K562 (cell line): ENCODE results near the gene ENTPD3. TPM values are rescaled to one million over a fixed set of nuclear protein-coding genes. Genes with fewer than 3 reads are reported as not detected.

Experiments used
- ATAC-seq: fragments of 200-7000 bp; cut with Tn5 transposase; 3 replicates; pipeline ENCODE4 v1.9.1; 2020; ENCODE audit warnings: moderate library complexity
- BruUV-seq: library from RNA; stranded (reverse); fragments of 400-500 nt; replicated peaks from 2 replicates; lab custom pipeline; 2021; lab: Mats Ljungman, UMichigan
- CTCF ChIA-PET: fragments of 300-600 bp; formaldehyde crosslinking; extraction: SDS; loops from one replicate; lab custom pipeline; 2021; ENCODE audit warnings: low intra/inter-chr PET ratio; lab: Yijun Ruan, JAX
- POLR2A ChIA-PET: fragments of 300-600, 350-650 bp; sonication (Branson Sonifier 250); formaldehyde crosslinking; extraction: SDS; loops from one replicate; lab custom pipeline; 2021; ENCODE audit warnings: antibody characterized with exemption, inconsistent platforms; lab: Yijun Ruan, JAX
- DNase-seq, 4 experiments: peaks; one replicate each; pipeline versions ENCODE4 v3.0.0 to v3.0.0-alpha.2; 2011 to 2018; ENCODE audit warnings: low spot score in 3 of 4, mixed read lengths in 3 of 4; ENCODE audit errors: extremely low read depth in 1 of 4
- FAIRE-seq: peaks from 2 replicates; lab custom pipeline; 2011; peaks lifted over from hg19 to GRCh38; lab: Jason Lieb, UNC
- H2AFZ ChIP-seq: 2 replicates; pipeline ENCODE4 v1.6.0; 2011; ENCODE audit warnings: low read depth, low read length, control low read depth, inconsistent platforms
- H3K27ac ChIP-seq: fragments of 200-600 bp; 3 replicates; pipeline ENCODE4 v1.8.0; 2011; ENCODE audit warnings: low read depth, mild to moderate bottlenecking, control low read depth, inconsistent platforms, low read length, moderate library complexity, mixed read lengths; ENCODE audit errors: extremely low read depth
- H3K27me3 ChIP-seq, 2 experiments: fragments of 300-600 bp in 1 of 2; 2 replicates in 1 of 2; 3 replicates in 1 of 2; pipeline versions ENCODE4 v1.6.0 to v1.8.0; 2011; ENCODE audit warnings: inconsistent platforms in 2 of 2, low read length in 2 of 2, mild to moderate bottlenecking in 1 of 2, mixed read lengths in 1 of 2, moderate library complexity in 1 of 2; ENCODE audit not compliant: control insufficient read depth in 2 of 2, insufficient read depth in 2 of 2
- H3K36me3 ChIP-seq: fragments of 300-600 bp; 3 replicates; pipeline ENCODE4 v1.8.0; 2011; ENCODE audit warnings: mild to moderate bottlenecking, low read length, inconsistent platforms; ENCODE audit not compliant: control insufficient read depth, insufficient read depth
- H3K4me1 ChIP-seq, 2 experiments: fragments of 200-600 bp in 1 of 2; replicated peaks in 1 of 2; 2 replicates in 1 of 2; 3 replicates in 1 of 2; pipeline versions ENCODE4 v1.5.1 to v1.8.0; 2011; ENCODE audit warnings: inconsistent platforms in 2 of 2, low read length in 2 of 2, mild to moderate bottlenecking in 1 of 2, mixed read lengths in 1 of 2, moderate library complexity in 1 of 2; ENCODE audit not compliant: control insufficient read depth in 2 of 2, insufficient read depth in 2 of 2
- H3K4me2 ChIP-seq: 2 replicates; pipeline ENCODE4 v1.6.1; 2011; ENCODE audit warnings: low read length, control low read depth, inconsistent platforms, mixed read lengths; ENCODE audit not compliant: insufficient read depth
- H3K4me3 ChIP-seq: fragments of 200-600 bp; sonication (generic), shearing (Covaris generic); 2 replicates; pipeline ENCODE4 v1.5.1; 2016; ENCODE audit warnings: control low read depth, inconsistent platforms
- H3K79me2 ChIP-seq: fragments of 200-600 bp; 3 replicates; pipeline ENCODE4 v1.8.0; 2011; ENCODE audit warnings: low read length, inconsistent platforms; ENCODE audit not compliant: control insufficient read depth, insufficient read depth
- H3K9ac ChIP-seq, 2 experiments: 2 replicates each; pipeline versions ENCODE4 v1.6.0 to v1.6.1; 2011; ENCODE audit warnings: low read depth in 2 of 2, low read length in 2 of 2, control low read depth in 1 of 2, inconsistent platforms in 1 of 2, mild to moderate bottlenecking in 1 of 2, mixed read lengths in 1 of 2; ENCODE audit not compliant: insufficient read depth in 1 of 2
- H3K9me1 ChIP-seq: one replicate; pipeline ENCODE4 v1.6.0; 2011; ENCODE audit warnings: inconsistent platforms, mild to moderate bottlenecking, low read length, moderate library complexity; ENCODE audit not compliant: control insufficient read depth, insufficient read depth
- H3K9me3 ChIP-seq: replicated peaks from 2 replicates; pipeline ENCODE4 v1.5.1; 2011; ENCODE audit warnings: low read depth, low read length, inconsistent platforms; ENCODE audit not compliant: control insufficient read depth, insufficient read depth
- H4K20me1 ChIP-seq: replicated peaks from 2 replicates; pipeline ENCODE4 v1.6.1; 2011; ENCODE audit warnings: low read length, inconsistent platforms, mixed read lengths; ENCODE audit not compliant: control insufficient read depth, insufficient read depth
- BCL6 ChIP-seq: fragments of 250-450 bp; sonication (Bioruptor Pico); IDR thresholded peaks from 2 replicates; pipeline ENCODE4 v1.4.0; 2020
- CBFA2T2 ChIP-seq: fragments of 450-650 bp; conservative IDR thresholded peaks from 2 replicates; pipeline ENCODE4 v1.6.1; 2017; ENCODE audit warnings: mild to moderate bottlenecking
- CBFA2T3 ChIP-seq: fragments of 450-650 bp; IDR thresholded peaks from 2 replicates; pipeline ENCODE4 v1.6.1; 2017
- FOXA3 ChIP-seq, 2 experiments: fragments of 450-650 bp in 1 of 2; sonication (generic) in 1 of 2; formaldehyde crosslinking; IDR thresholded peaks in 1 of 2; conservative IDR thresholded peaks in 1 of 2; 2 replicates each; pipeline versions ENCODE4 v1.4.0 to v1.8.0; 2020 to 2022; ENCODE audit warnings: mild to moderate bottlenecking in 2 of 2, missing genetic modification reagents in 1 of 2
- GATA2 ChIP-seq: sonication (generic); formaldehyde crosslinking; IDR thresholded peaks from 2 replicates; pipeline ENCODE4 v1.4.0; 2020; ENCODE audit warnings: mild to moderate bottlenecking, missing genetic modification reagents
- HDGF ChIP-seq: fragments of 450-650 bp; IDR thresholded peaks from 2 replicates; pipeline ENCODE4 v1.6.1; 2016
- HOXB6 ChIP-seq: fragments of 250-450 bp; sonication (Bioruptor Pico); IDR thresholded peaks from 2 replicates; pipeline ENCODE4 v1.5.1; 2022; ENCODE audit warnings: mild to moderate bottlenecking, borderline replicate concordance
- KAT2B ChIP-seq: IDR thresholded peaks from one replicate; pipeline ENCODE4 v1.6.1; 2012; ENCODE audit warnings: low read depth, mild to moderate bottlenecking, control low read depth, inconsistent platforms, low read length, moderate library complexity
- MYC ChIP-seq, 2 experiments: fragments of 250-450 bp in 1 of 2; sonication (Bioruptor Pico) in 1 of 2; IDR thresholded peaks; 2 replicates each; pipeline versions ENCODE4 v1.5.1 to v1.6.1; 2012 to 2021; ENCODE audit warnings: low read depth in 2 of 2, borderline replicate concordance in 1 of 2, improper control_type of control experiment in 1 of 2, low read length in 1 of 2, mild to moderate bottlenecking in 1 of 2, moderate library complexity in 1 of 2
- NEUROD1 ChIP-seq: fragments of 150-350 bp; IDR thresholded peaks from 2 replicates; pipeline ENCODE4 v1.6.1; 2014; ENCODE audit warnings: borderline replicate concordance, low read length, low read depth; ENCODE audit not compliant: partially characterized antibody
- TAF7 ChIP-seq: fragments of 450-650 bp; IDR thresholded peaks from 2 replicates; pipeline ENCODE4 v1.6.1; 2016; ENCODE audit warnings: missing genetic modification characterization, missing compliant biosample characterization
- WHSC1 ChIP-seq: IDR thresholded peaks from one replicate; pipeline ENCODE4 v1.6.1; 2012; ENCODE audit warnings: low read length, control low read depth, inconsistent platforms
- ZBTB5 ChIP-seq: fragments of 450-650 bp; IDR thresholded peaks from 2 replicates; pipeline ENCODE4 v1.6.1; 2017; ENCODE audit warnings: antibody characterized with exemption
- ZNF143 ChIP-seq: sonication (generic); formaldehyde crosslinking; IDR thresholded peaks from 2 replicates; pipeline ENCODE4 v1.9.0; 2022; ENCODE audit warnings: mild to moderate bottlenecking, missing genetic modification reagents
- ZNF511 ChIP-seq: sonication (generic); formaldehyde crosslinking; IDR thresholded peaks from 2 replicates; pipeline ENCODE4 v1.8.0; 2022; ENCODE audit warnings: mild to moderate bottlenecking, missing genetic modification reagents
- ZNF77 ChIP-seq: fragments of 250-450 bp; sonication (Bioruptor Pico); IDR thresholded peaks from 2 replicates; pipeline ENCODE4 v1.5.0; 2020
- WGBS: fragments of 100-300 bp; shearing (Covaris generic); methylation state at CpG from one replicate; pipeline ENCODE4 v1.1.6; 2016; ENCODE audit warnings: low coverage, mixed read lengths; ENCODE audit not compliant: insufficient coverage; ENCODE audit errors: missing lambda C conversion rate; 5-methylcytosine and 5-hydroxymethylcytosine counted together
- in situ Hi-C: fragments of 300-500 bp; cut with MboI; formaldehyde crosslinking; loops from 4 replicates; pipeline ENCODE4 v1.15.0; 2018; ENCODE audit warnings: inconsistent platforms, mixed read lengths
- intact Hi-C: fragments of 100-400 bp; cut with micrococcal nuclease; formaldehyde crosslinking; loops from 2 replicates; pipeline ENCODE4 v1.14.2; 2022
- polyA plus RNA-seq, 8 experiments: library from polyadenylated mRNA; depleted of rRNA in 4 of 8; stranded (reverse) in 5 of 8; unstranded in 3 of 8; fragments of >200 nt; fragmentation: Nextera tagmentation in 2 of 8; fragmentation: Illumina TruSeq in 1 of 8; extraction: Ambion mirVana in 2 of 8; extraction: Trizol in 1 of 8; gene quantifications; 2 replicates each; pipeline versions ENCODE4 v1.2.1 to v1.2.3, GENCODE V29; 2011 to 2014; ENCODE audit warnings: inconsistent platforms in 1 of 8, missing spikeins in 1 of 8
- total RNA-seq, 7 experiments: library from RNA; depleted of rRNA in 6 of 7; stranded (reverse); fragments of >200 nt in 6 of 7; fragmentation: Illumina TruSeq in 2 of 7; extraction: Trizol in 2 of 7; gene quantifications; 2 replicates each; pipeline versions ENCODE4 v1.2.1 to v1.2.3, GENCODE V29; 2011 to 2021; ENCODE audit warnings: low replicate concordance in 1 of 7
- TF ChIP-seq, protein P1 (sequence below), 2 experiments: IDR thresholded peaks in 1 of 2; conservative IDR thresholded peaks in 1 of 2; 2 replicates each; pipeline ENCODE4 v1.6.1; 2016; ENCODE audit warnings: low read depth in 2 of 2, mild to moderate bottlenecking in 1 of 2, missing compliant biosample characterization in 1 of 2, missing genetic modification characterization in 1 of 2, moderate library complexity in 1 of 2

ENTPD3 gene
- total and polyA plus RNA-seq, 9 of the 15 experiments (the other 6 are each of a cell fraction or from before 2014, with no cell fraction given): 0.23 to 2.1 (median 0.58) TPM

GRCh38 chr3:40381904-40382616 is 4.9 kb upstream of the ENTPD3 start:
- peak overlapping the region; percentile 61 for H2AFZ ChIP-seq
- no peak overlapping the region for H3K9ac ChIP-seq
- ATAC-seq (peak; percentile 3; the same call in 2 of the 3 replicates), DNase-seq (no peak), FAIRE-seq (no peak)
- in situ Hi-C loops (no loop called here), intact Hi-C loops (no loop called here)
- ChIA-PET POLR2A (interaction anchor here (0.6 to 1.0 kb wide), 3 partner anchors 11 to 45 kb away, joined by 3 read pairs; no protein-coding TSS in a partner anchor), CTCF (no interaction called here)
- H3K36me3 ChIP-seq: no peaks in the 10 kb centered on the region
- no peaks in the 10 kb centered on the region for H3K27me3 ChIP-seq
- no peak overlapping the region for H3K27ac ChIP-seq
- H4K20me1 ChIP-seq: no peaks in the 10 kb centered on the region
- H3K9me3 ChIP-seq: no peaks in the 10 kb centered on the region
- 8% methylated on average over 8 of the region's 8 CpGs for WGBS
- H3K4me3 ChIP-seq: no peak overlapping the region
- no TSS peak for BruUV-seq
- H3K9me1 ChIP-seq: no peaks in the 10 kb centered on the region
- peaks cover 16 to 50% of the 10 kb centered on the region in 2 experiments; a peak in 4 of 5 replicates for H3K4me1 ChIP-seq
- H3K79me2 ChIP-seq: no peaks in the 10 kb centered on the region
- peak overlapping the region; percentile 2; the same call in 1 of the 2 replicates for H3K4me2 ChIP-seq
- TF ChIP-seq CBFA2T3: peak; percentile 9; the same call in 1 of the 2 replicates
- TF ChIP-seq ZNF511 (CRISPR knock-in tag): no peak
- TF ChIP-seq KAT2B: no peak
- TF ChIP-seq BCL6: no peak
- TF ChIP-seq HOXB6 (CRISPR knock-in tag): no peak
- TF ChIP-seq FOXA3 (CRISPR knock-in tag; conservative IDR thresholded peaks at IDR 0.05 in 1 of 2, IDR thresholded peaks at IDR 0.05 in 1 of 2): no peak
- TF ChIP-seq NEUROD1: no peak
- no peak for TF ChIP-seq HDGF
- no peak for TF ChIP-seq ZNF77 (CRISPR knock-in tag)
- TF ChIP-seq, protein P1, sequence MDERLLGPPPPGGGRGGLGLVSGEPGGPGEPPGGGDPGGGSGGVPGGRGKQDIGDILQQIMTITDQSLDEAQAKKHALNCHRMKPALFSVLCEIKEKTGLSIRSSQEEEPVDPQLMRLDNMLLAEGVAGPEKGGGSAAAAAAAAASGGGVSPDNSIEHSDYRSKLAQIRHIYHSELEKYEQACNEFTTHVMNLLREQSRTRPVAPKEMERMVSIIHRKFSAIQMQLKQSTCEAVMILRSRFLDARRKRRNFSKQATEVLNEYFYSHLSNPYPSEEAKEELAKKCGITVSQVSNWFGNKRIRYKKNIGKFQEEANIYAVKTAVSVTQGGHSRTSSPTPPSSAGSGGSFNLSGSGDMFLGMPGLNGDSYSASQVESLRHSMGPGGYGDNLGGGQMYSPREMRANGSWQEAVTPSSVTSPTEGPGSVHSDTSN (CRISPR knock-in tag; IDR thresholded peaks at IDR 0.05; ENCODE audit: low read depth): no peak
- TF ChIP-seq, protein P1 (tag; conservative IDR thresholded peaks at IDR 0.05; ENCODE audit: low read depth): no peak
- TF ChIP-seq CBFA2T2: no peak
- no peak for TF ChIP-seq WHSC1
- no peak for TF ChIP-seq ZNF143 (CRISPR knock-in tag)
- TF ChIP-seq MYC (IDR thresholded peaks at IDR 0.05; ENCODE audit: low read depth, low read length): peak; percentile 28; the same call in 1 of the 2 replicates
- no peak for TF ChIP-seq MYC (CRISPR knock-in tag; IDR thresholded peaks at IDR 0.05; ENCODE audit: borderline replicate concordance, low read depth)
- TF ChIP-seq ZBTB5: no peak
- no peak for TF ChIP-seq TAF7
- TF ChIP-seq GATA2 (CRISPR knock-in tag): no peak
